GM21529 (cell line): ENCODE results near the gene BRD1.

ENCODE experiments used
- ATAC-seq: cut with Tn5 transposase; IDR thresholded peaks from one replicate; pipeline ENCODE4 v1.9.1; 2021; ENCODE audit not compliant: unreplicated experiment

BRD1 gene

GRCh38 chr22:49827853-49828598, at the start of gene BRD1:
Gene BRD1 (minus strand): TSS chr22:49827873. CDS start chr22:49824317, 3,556 bp downstream.
- no peak for ATAC-seq

GRCh38 chr22:49873228-49873940, 45.7 kb upstream of the BRD1 start:
- ATAC-seq = no peak

- no peak for ATAC-seq
Measured at GRCh38 chr22:49872347-49872746, 44.7 kb upstream of the BRD1 start.

- no peak for ATAC-seq
Measured at GRCh38 chr22:49871482-49871881, 43.8 kb upstream of the BRD1 start.

GRCh38 chr22:49869845-49870712, 42.4 kb upstream of the BRD1 start:
- ATAC-seq = no peak

- no peak for ATAC-seq
Measured at GRCh38 chr22:49869086-49869830, 41.6 kb upstream of the BRD1 start.

- ATAC-seq = no peak
Measured at GRCh38 chr22:49867303-49868265, 39.9 kb upstream of the BRD1 start.

- ATAC-seq = no peak
Measured at GRCh38 chr22:49866646-49867045, 39.0 kb upstream of the BRD1 start.

- no peak for ATAC-seq
Measured at GRCh38 chr22:49866134-49866533, 38.5 kb upstream of the BRD1 start.

- ATAC-seq = no peak
Measured at GRCh38 chr22:49865156-49865555, 37.5 kb upstream of the BRD1 start.

GRCh38 chr22:49863931-49864330, 36.3 kb upstream of the BRD1 start:
- no peak for ATAC-seq

- ATAC-seq = no peak
Measured at GRCh38 chr22:49862496-49862776, 34.8 kb upstream of the BRD1 start.

GRCh38 chr22:49861642-49862495, 34.2 kb upstream of the BRD1 start:
- ATAC-seq = no peak

GRCh38 chr22:49858827-49859226, 31.2 kb upstream of the BRD1 start:
- ATAC-seq = no peak

GRCh38 chr22:49856766-49857618, 29.3 kb upstream of the BRD1 start:
- no peak for ATAC-seq

GRCh38 chr22:49856343-49856742, 28.7 kb upstream of the BRD1 start:
- no peak for ATAC-seq

- ATAC-seq = no peak
Measured at GRCh38 chr22:49855251-49855911, 27.7 kb upstream of the BRD1 start.
